ENCODE measurements around the gene IL17REL.

IL17REL gene

DNA sequence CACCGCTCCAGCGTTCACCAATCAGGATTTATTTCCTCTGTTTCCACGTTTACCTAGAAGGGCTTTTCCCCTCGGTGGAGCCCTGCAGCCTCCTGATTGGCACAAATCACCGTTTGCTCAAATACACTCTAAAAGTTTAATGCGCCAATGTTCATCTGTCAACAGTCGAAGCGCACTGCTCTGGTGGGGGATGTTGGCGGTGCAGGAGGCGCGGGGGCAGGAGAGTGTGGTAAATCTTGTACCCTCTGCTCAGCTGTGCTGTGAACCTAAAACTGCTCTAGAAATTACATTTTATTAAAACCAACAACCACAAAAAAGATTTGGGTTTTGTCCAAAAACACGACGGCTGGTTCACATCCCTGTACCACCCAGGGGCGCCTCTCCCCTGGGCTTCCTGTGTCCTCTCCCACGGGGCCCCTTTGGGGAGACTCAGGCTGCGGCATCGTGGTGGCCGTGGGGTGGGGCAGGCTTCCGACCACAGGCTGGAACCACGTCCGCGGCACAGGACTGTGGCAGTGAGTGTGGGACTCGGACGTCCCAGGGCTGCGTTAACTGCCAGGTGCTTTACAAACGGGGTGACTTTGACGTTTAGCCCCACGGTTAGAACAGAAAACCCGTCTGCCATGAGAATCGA, 32.0 kb upstream of the IL17REL start:
- Histone ChIP-seq H3K27me3 (ENCODE audit: insufficient read depth, low read length) (peaks cover 3% of the 10 kb centered on the region; the same call in 1 of the 2 replicates), H3K36me3 (ENCODE audit: insufficient read depth, low read length) (peaks cover 3% of the 10 kb centered on the region; the same call in 1 of the 2 replicates), H4K20me1 (ENCODE audit: insufficient read depth, low read length) (no peaks in the 10 kb centered on the region), H3K27ac (ENCODE audit: low read depth, low read length, poor library complexity, severe bottlenecking) (no peak overlapping the region), H3K4me1 (ENCODE audit: insufficient read depth, low read length, severe bottlenecking) (no peaks in the 10 kb centered on the region), H3F3A (ENCODE audit: insufficient read depth, low read length) (no peaks in the 10 kb centered on the region), H3K4me3 (ENCODE audit: low read depth, low read length, poor library complexity, severe bottlenecking) (no peak overlapping the region), H3K9me2 (ENCODE audit: low read depth, low read length) (no peaks in the 10 kb centered on the region), H3K4me2 (ENCODE audit: low read length) (no peak overlapping the region), H3K9ac (ENCODE audit: low read length) (no peak overlapping the region), H3K79me2 (ENCODE audit: insufficient read depth, low read length) (no peaks in the 10 kb centered on the region), H3K9me3 (ENCODE audit: low read length) (no peaks in the 10 kb centered on the region), H2AFZ (ENCODE audit: low read length) (no peak overlapping the region)
- TF ChIP-seq, protein P1, sequence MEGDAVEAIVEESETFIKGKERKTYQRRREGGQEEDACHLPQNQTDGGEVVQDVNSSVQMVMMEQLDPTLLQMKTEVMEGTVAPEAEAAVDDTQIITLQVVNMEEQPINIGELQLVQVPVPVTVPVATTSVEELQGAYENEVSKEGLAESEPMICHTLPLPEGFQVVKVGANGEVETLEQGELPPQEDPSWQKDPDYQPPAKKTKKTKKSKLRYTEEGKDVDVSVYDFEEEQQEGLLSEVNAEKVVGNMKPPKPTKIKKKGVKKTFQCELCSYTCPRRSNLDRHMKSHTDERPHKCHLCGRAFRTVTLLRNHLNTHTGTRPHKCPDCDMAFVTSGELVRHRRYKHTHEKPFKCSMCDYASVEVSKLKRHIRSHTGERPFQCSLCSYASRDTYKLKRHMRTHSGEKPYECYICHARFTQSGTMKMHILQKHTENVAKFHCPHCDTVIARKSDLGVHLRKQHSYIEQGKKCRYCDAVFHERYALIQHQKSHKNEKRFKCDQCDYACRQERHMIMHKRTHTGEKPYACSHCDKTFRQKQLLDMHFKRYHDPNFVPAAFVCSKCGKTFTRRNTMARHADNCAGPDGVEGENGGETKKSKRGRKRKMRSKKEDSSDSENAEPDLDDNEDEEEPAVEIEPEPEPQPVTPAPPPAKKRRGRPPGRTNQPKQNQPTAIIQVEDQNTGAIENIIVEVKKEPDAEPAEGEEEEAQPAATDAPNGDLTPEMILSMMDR (IDR thresholded peaks at IDR 0.05; ENCODE audit: low read length): no peak
- TF ChIP-seq EZH2 (IDR thresholded peaks at IDR 0.05; ENCODE audit: borderline replicate concordance, low read length): no peak

- H2AFZ ChIP-seq (ENCODE audit: low read length): no peak overlapping the region
- TF ChIP-seq EZH2 (IDR thresholded peaks at IDR 0.05; ENCODE audit: borderline replicate concordance, low read length): no peak
- TF ChIP-seq, protein P1 (IDR thresholded peaks at IDR 0.05; ENCODE audit: low read length): no peak
- H3K4me1 ChIP-seq (ENCODE audit: insufficient read depth, low read length, severe bottlenecking): no peaks in the 10 kb centered on the region
- H3K79me2 ChIP-seq (ENCODE audit: insufficient read depth, low read length): no peaks in the 10 kb centered on the region
- no peak overlapping the region for H3K27ac ChIP-seq (ENCODE audit: low read depth, low read length, poor library complexity, severe bottlenecking)
- H3K4me2 ChIP-seq (ENCODE audit: low read length): no peak overlapping the region
- no peak overlapping the region for H3K4me3 ChIP-seq (ENCODE audit: low read depth, low read length, poor library complexity, severe bottlenecking)
- no peak overlapping the region for H3K9ac ChIP-seq (ENCODE audit: low read length)
- H3K9me2 ChIP-seq (ENCODE audit: low read depth, low read length): no peaks in the 10 kb centered on the region
- no peaks in the 10 kb centered on the region for H4K20me1 ChIP-seq (ENCODE audit: insufficient read depth, low read length)
- peaks cover 7% of the 10 kb centered on the region; the same call in 1 of the 2 replicates for H3K27me3 ChIP-seq (ENCODE audit: insufficient read depth, low read length)
- H3F3A ChIP-seq (ENCODE audit: insufficient read depth, low read length): no peaks in the 10 kb centered on the region
- H3K9me3 ChIP-seq (ENCODE audit: low read length): peaks cover 15% of the 10 kb centered on the region
- H3K36me3 ChIP-seq (ENCODE audit: insufficient read depth, low read length): peaks cover 7% of the 10 kb centered on the region; the same call in 1 of the 2 replicates
Observed at GRCh38 chr22:50041361-50042065, 28.9 kb upstream of the IL17REL start.

DNA sequence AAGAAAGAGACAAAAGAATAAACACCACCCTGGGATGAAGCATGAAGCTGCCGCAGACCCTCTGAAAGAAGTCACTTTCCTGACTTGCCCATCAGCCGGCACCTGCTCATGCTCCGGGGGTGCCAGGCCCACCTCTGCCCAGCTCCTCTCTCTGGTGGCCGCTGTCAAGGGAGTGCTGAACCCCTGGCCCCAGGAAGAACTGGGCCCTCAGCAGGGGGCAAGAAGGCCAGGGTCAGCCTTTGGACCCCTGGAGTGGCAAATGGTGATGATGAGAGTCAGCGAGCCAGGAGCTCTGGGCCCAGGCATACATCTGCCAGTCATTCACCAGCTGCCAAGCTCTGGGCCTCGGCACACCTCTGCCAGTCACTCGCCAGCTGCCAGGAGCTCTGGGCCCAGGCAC, 28.2 kb upstream of the IL17REL start:
- H3K4me3 ChIP-seq (ENCODE audit: low read depth, low read length, poor library complexity, severe bottlenecking): no peak overlapping the region
- H3K79me2 ChIP-seq (ENCODE audit: insufficient read depth, low read length): no peaks in the 10 kb centered on the region
- H3K9me2 ChIP-seq (ENCODE audit: low read depth, low read length): no peaks in the 10 kb centered on the region
- peaks cover 15% of the 10 kb centered on the region for H3K9me3 ChIP-seq (ENCODE audit: low read length)
- peaks cover 7% of the 10 kb centered on the region; the same call in 1 of the 2 replicates for H3K27me3 ChIP-seq (ENCODE audit: insufficient read depth, low read length)
- no peak overlapping the region for H3K9ac ChIP-seq (ENCODE audit: low read length)
- no peaks in the 10 kb centered on the region for H3F3A ChIP-seq (ENCODE audit: insufficient read depth, low read length)
- H3K4me1 ChIP-seq (ENCODE audit: insufficient read depth, low read length, severe bottlenecking): no peaks in the 10 kb centered on the region
- no peak overlapping the region for H3K27ac ChIP-seq (ENCODE audit: low read depth, low read length, poor library complexity, severe bottlenecking)
- peaks cover 7% of the 10 kb centered on the region; the same call in 1 of the 2 replicates for H3K36me3 ChIP-seq (ENCODE audit: insufficient read depth, low read length)
- no peak overlapping the region for H2AFZ ChIP-seq (ENCODE audit: low read length)
- no peak for TF ChIP-seq EZH2 (IDR thresholded peaks at IDR 0.05; ENCODE audit: borderline replicate concordance, low read length)
- TF ChIP-seq, protein P1 (IDR thresholded peaks at IDR 0.05; ENCODE audit: low read length): no peak
- H4K20me1 ChIP-seq (ENCODE audit: insufficient read depth, low read length): no peaks in the 10 kb centered on the region
- H3K4me2 ChIP-seq (ENCODE audit: low read length): no peak overlapping the region

Data from OCI-LY1 (cell line).